ENCODE measurements around the gene GALNT2. TPM values are rescaled to one million over a fixed set of nuclear protein-coding genes. Genes with fewer than 3 reads are reported as not detected.
A peak's percentile ranks its signal among the peaks of the same experiment; 100 is the strongest.

Gene GALNT2
- total RNA-seq, 1 donor from 2014 or later, result 67.9 TPM

- Mint-ChIP-seq H3K36me3 (ENCODE audit: low read depth) (no peaks in the 10 kb centered on the region), H3K9me3 (no peaks in the 10 kb centered on the region), H3K27me3 (ENCODE audit: insufficient read depth) (no peaks in the 10 kb centered on the region), H3K27ac (peak overlapping the region; percentile 61), H3K4me1 (ENCODE audit: low read depth) (peaks cover 41% of the 10 kb centered on the region), H3K4me3 (no peak overlapping the region)
- no peak for DNase-seq (ENCODE audit: low spot score)
- intact Hi-C loops (cut with micrococcal nuclease), result no loop called here
Observed at GRCh38 chr1:230147253-230148125, 80.5 kb downstream of the GALNT2 start.

- DNase-seq (ENCODE audit: low spot score), result no peak
- Mint-ChIP-seq H3K4me1 (ENCODE audit: low read depth) (peaks cover 41% of the 10 kb centered on the region), H3K27me3 (ENCODE audit: insufficient read depth) (no peaks in the 10 kb centered on the region), H3K4me3 (no peak overlapping the region), H3K36me3 (ENCODE audit: low read depth) (no peaks in the 10 kb centered on the region), H3K9me3 (no peaks in the 10 kb centered on the region), H3K27ac (no peak overlapping the region)
- intact Hi-C loops (cut with micrococcal nuclease), result no loop called here
Observed at GRCh38 chr1:230148126-230148652, 81.2 kb downstream of the GALNT2 start.

- intact Hi-C loops (cut with micrococcal nuclease), result no loop called here
- H3K27me3 Mint-ChIP-seq (ENCODE audit: insufficient read depth), result no peaks in the 10 kb centered on the region
- no peak overlapping the region for H3K4me3 Mint-ChIP-seq
- H3K27ac Mint-ChIP-seq, result peak overlapping the region; percentile 48
- peaks cover 40% of the 10 kb centered on the region for H3K4me1 Mint-ChIP-seq (ENCODE audit: low read depth)
- no peak for DNase-seq (ENCODE audit: low spot score)
- H3K9me3 Mint-ChIP-seq, result no peaks in the 10 kb centered on the region
- H3K36me3 Mint-ChIP-seq (ENCODE audit: low read depth), result no peaks in the 10 kb centered on the region
Observed at GRCh38 chr1:230148768-230149469, 81.9 kb downstream of the GALNT2 start.

DNA sequence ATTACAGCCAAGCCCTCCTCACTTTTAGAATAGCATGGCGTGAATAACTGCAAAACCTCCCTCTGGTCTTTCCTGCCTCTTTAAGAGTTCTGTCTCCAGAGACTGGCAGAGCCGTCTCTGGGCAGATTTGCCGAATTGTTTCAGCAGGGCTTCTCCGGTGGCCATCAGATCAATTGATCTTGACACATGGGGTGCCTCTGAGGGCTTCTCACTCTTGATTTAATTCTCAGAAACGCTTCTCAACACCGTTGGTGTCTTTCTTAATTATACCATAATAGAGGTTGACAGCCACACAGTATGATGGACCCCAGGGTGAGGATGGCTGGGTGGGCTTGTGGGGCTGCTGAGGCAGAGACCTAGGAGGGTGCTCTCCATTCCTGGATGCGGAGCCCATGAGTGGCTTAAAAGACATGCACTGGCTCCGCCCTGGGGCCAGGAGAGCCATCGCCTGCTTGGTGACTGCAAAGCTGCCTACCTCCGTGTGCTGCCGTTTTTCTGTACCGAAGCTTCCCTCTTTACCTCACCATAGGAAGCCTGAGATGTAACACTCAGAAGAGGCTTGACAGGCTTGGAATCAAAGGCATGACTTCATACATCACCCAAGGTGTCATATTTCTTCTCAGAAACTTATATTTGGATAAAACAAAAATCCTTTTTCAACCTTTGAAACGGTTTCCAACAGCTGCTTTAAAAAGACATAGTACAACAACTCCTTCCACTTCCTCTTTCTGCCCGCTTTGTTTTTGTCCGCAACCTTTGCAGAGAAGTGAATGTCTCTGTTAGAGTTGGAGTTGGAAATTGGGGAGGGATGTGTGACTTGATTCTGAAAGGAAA, 82.9 kb downstream of the GALNT2 start:
- H3K9me3 Mint-ChIP-seq, result no peaks in the 10 kb centered on the region
- H3K4me3 Mint-ChIP-seq, result no peak overlapping the region
- no peak overlapping the region for H3K27ac Mint-ChIP-seq
- H3K36me3 Mint-ChIP-seq (ENCODE audit: low read depth), result no peaks in the 10 kb centered on the region
- intact Hi-C loops (cut with micrococcal nuclease), result no loop called here
- H3K4me1 Mint-ChIP-seq (ENCODE audit: low read depth), result peaks cover 31% of the 10 kb centered on the region
- no peaks in the 10 kb centered on the region for H3K27me3 Mint-ChIP-seq (ENCODE audit: insufficient read depth)
- DNase-seq (ENCODE audit: low spot score), result no peak

GRCh38 chr1:230150615-230151014, 83.6 kb downstream of the GALNT2 start:
- Mint-ChIP-seq H3K36me3 (ENCODE audit: low read depth) (no peaks in the 10 kb centered on the region), H3K9me3 (no peaks in the 10 kb centered on the region), H3K4me3 (no peak overlapping the region), H3K4me1 (ENCODE audit: low read depth) (peaks cover 33% of the 10 kb centered on the region), H3K27ac (no peak overlapping the region), H3K27me3 (ENCODE audit: insufficient read depth) (no peaks in the 10 kb centered on the region)
- intact Hi-C loops (cut with micrococcal nuclease), result no loop called here
- DNase-seq (ENCODE audit: low spot score), result no peak

GRCh38 chr1:230151924-230152468, 85.0 kb downstream of the GALNT2 start:
- no peaks in the 10 kb centered on the region for H3K36me3 Mint-ChIP-seq (ENCODE audit: low read depth)
- no peak overlapping the region for H3K27ac Mint-ChIP-seq
- H3K4me1 Mint-ChIP-seq (ENCODE audit: low read depth), result peaks cover 31% of the 10 kb centered on the region
- H3K9me3 Mint-ChIP-seq, result no peaks in the 10 kb centered on the region
- H3K4me3 Mint-ChIP-seq, result no peak overlapping the region
- no peak for DNase-seq (ENCODE audit: low spot score)
- intact Hi-C loops (cut with micrococcal nuclease), result no loop called here
- H3K27me3 Mint-ChIP-seq (ENCODE audit: insufficient read depth), result no peaks in the 10 kb centered on the region

DNA sequence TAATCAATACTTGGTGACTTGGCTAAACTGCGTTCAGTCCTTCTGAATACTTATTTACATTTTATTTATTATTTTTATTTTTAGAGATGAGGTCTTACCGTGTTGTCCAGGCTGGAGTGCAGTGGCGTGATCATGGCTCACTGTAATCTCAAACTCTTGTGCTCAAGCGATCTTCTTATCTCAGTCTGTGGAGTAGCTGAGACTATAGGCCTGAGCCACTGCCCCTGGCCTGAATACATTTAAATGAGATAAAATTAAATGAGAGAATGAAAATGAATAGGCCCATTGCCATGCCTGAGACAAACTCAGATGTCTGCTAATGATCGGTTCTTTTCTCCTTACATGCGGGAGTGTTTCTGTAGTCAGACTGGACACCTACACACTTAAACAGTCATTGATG, 86.0 kb downstream of the GALNT2 start:
- intact Hi-C loops (cut with micrococcal nuclease), result no loop called here
- H3K27ac Mint-ChIP-seq, result no peak overlapping the region
- H3K27me3 Mint-ChIP-seq (ENCODE audit: insufficient read depth), result no peaks in the 10 kb centered on the region
- H3K4me3 Mint-ChIP-seq, result no peak overlapping the region
- no peaks in the 10 kb centered on the region for H3K9me3 Mint-ChIP-seq
- H3K36me3 Mint-ChIP-seq (ENCODE audit: low read depth), result no peaks in the 10 kb centered on the region
- peaks cover 39% of the 10 kb centered on the region for H3K4me1 Mint-ChIP-seq (ENCODE audit: low read depth)
- no peak for DNase-seq (ENCODE audit: low spot score)

DNA sequence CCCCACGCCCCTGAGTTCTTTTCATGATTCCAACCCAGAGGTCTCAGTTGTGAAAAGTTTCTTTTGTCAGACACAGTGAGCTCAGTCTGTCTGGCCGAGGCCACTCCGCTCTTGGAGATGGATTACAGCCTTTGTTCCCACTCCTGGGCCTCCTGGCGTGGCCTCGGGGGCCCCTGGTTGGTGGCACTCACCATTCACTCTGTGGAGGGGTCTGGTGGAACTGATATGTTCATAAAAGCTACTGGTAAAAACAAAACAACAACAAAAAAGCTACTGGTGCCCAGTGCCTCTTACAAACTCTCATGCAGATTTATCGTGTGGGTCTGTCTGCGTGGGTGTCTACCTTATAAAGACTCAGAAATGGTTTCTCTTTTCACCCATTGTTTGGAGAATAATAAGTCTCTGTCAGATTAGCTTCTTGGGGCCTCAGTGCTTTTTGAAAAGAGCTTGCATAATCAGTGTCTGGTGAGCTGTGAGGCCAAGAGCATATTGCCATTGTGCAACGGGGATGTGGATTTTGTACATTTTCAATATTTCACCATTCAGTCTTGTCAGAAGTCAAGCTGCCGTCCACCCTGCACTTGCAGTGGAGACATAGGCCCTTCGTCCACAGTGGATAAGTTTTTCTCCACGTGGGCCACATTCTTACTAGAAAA, 86.7 kb downstream of the GALNT2 start:
- peaks cover 42% of the 10 kb centered on the region for H3K4me1 Mint-ChIP-seq (ENCODE audit: low read depth)
- H3K27ac Mint-ChIP-seq, result no peak overlapping the region

DNA sequence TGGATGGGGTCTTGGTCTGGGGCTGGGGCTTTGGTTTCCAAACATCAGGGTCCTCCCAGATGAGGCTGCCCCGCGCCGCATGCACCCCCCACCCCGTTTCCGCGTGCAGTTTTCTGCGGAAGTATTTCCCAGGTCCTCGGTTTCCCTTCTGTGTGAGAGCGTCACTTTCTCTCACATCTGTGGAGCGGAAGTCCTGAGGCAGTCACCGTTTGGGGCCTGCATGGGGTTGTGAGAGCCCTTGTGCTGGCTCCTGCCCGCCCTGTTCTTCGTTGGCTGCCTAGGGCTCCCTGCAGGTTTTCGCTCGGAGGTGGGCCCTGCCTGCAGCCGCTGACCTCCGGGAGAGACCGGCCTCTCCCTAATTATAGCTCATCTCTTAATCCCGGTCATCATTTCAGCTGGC, 88.0 kb downstream of the GALNT2 start:
- Mint-ChIP-seq H3K9me3 (no peaks in the 10 kb centered on the region), H3K4me3 (no peak overlapping the region), H3K27ac (no peak overlapping the region), H3K36me3 (ENCODE audit: low read depth) (no peaks in the 10 kb centered on the region), H3K4me1 (ENCODE audit: low read depth) (peaks cover 31% of the 10 kb centered on the region), H3K27me3 (ENCODE audit: insufficient read depth) (no peaks in the 10 kb centered on the region)
- intact Hi-C loops (cut with micrococcal nuclease), result no loop called here
- DNase-seq (ENCODE audit: low spot score), result no peak

More for the DNA sequence above, 86.7 kb downstream of the GALNT2 start:
- intact Hi-C loops (cut with micrococcal nuclease), result no loop called here
- no peak for DNase-seq (ENCODE audit: low spot score)
- H3K27me3 Mint-ChIP-seq (ENCODE audit: insufficient read depth), result no peaks in the 10 kb centered on the region
- no peak overlapping the region for H3K4me3 Mint-ChIP-seq
- H3K36me3 Mint-ChIP-seq (ENCODE audit: low read depth), result no peaks in the 10 kb centered on the region
- H3K9me3 Mint-ChIP-seq, result no peaks in the 10 kb centered on the region

DNA sequence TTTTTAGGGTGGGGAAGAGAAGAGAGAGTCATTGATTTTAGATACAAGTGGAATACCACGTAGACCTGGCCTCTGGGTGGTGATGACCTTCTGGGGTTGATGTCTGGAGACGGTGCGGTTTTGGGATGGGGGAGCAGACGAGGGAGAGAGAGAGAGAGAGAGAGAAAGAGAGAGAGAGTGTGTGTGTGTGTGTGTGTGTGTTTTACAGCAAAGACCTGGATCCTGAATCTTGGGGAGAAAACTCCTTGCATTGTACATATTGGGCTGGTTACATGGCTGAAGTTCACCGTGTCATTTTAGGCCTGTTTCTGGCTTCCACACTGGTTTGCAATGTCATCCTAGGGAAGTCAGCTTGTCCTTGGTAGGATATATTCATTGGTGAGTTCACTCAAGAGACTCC, 89.0 kb downstream of the GALNT2 start:
- peaks cover 25% of the 10 kb centered on the region for H3K4me1 Mint-ChIP-seq (ENCODE audit: low read depth)
- intact Hi-C loops (cut with micrococcal nuclease), result no loop called here
- H3K27ac Mint-ChIP-seq, result no peak overlapping the region
- H3K36me3 Mint-ChIP-seq (ENCODE audit: low read depth), result no peaks in the 10 kb centered on the region
- H3K9me3 Mint-ChIP-seq, result no peaks in the 10 kb centered on the region
- H3K4me3 Mint-ChIP-seq, result no peak overlapping the region
- DNase-seq (ENCODE audit: low spot score), result no peak
- no peaks in the 10 kb centered on the region for H3K27me3 Mint-ChIP-seq (ENCODE audit: insufficient read depth)

DNA sequence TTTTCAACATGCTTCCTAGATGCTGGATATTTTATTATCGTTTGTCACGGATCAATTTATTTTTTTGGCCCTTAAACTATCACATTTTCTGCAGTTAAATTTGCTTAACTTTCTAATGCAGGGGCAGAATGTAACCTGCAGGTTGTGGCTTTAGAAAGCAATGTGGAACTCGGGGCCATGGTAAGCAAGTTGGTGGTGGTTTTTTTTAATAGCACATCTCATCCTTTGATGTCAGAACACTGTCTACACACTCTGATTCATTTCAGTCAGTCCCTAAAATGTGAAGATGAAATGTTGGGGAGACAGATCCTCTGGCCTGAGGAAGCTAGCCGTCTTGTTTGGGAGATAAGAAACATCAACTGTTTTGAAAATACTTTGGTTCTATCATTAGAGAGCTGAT, 89.5 kb downstream of the GALNT2 start:
- no peaks in the 10 kb centered on the region for H3K27me3 Mint-ChIP-seq (ENCODE audit: insufficient read depth)
- no peak overlapping the region for H3K27ac Mint-ChIP-seq
- peaks cover 25% of the 10 kb centered on the region for H3K4me1 Mint-ChIP-seq (ENCODE audit: low read depth)
- DNase-seq (ENCODE audit: low spot score), result no peak
- H3K4me3 Mint-ChIP-seq, result no peak overlapping the region
- no peaks in the 10 kb centered on the region for H3K36me3 Mint-ChIP-seq (ENCODE audit: low read depth)
- H3K9me3 Mint-ChIP-seq, result no peaks in the 10 kb centered on the region
- intact Hi-C loops (cut with micrococcal nuclease), result no loop called here
